Breast epithelium (tissue), 4 donors: ENCODE results near the gene RPL26. TPM values are rescaled to one million over a fixed set of nuclear protein-coding genes. Genes with fewer than 3 reads are reported as not detected.
"Not testable (repeated sequence)": the region's sequence is repeated elsewhere in the genome, so short reads cannot be mapped to it uniquely, and the experiment has no call there.

Source experiments
- DNase-seq, 2 donors: peaks; one replicate each; pipeline ENCODE4 v3.0.0-alpha.2; 2019; ENCODE audit warnings: low spot score in 2 of 2
- H3K27ac ChIP-seq, 2 donors: fragments of 200-600 bp; sonication (generic) in 1 of 2; one replicate each; pipeline ENCODE4 v1.5.1; 2016 to 2019; ENCODE audit warnings: mild to moderate bottlenecking in 1 of 2
- H3K27me3 ChIP-seq, 2 donors: fragments of 200-600 bp; sonication (generic) in 1 of 2; one replicate each; pipeline versions ENCODE4 v1.5.1 to v1.6.0; 2017 to 2019; ENCODE audit warnings: control low read depth in 1 of 2, mild to moderate bottlenecking in 1 of 2
- H3K36me3 ChIP-seq: fragments of 200-600 bp; one replicate; pipeline ENCODE4 v1.5.1; 2019
- H3K4me1 ChIP-seq, 2 donors: fragments of 200-600 bp; sonication (generic); one replicate each; pipeline ENCODE4 v1.5.1; 2016 to 2019; ENCODE audit warnings: control low read depth in 1 of 2
- H3K4me3 ChIP-seq, 3 donors: fragments of 200-600 bp; sonication (generic); 1 replicate in 2 of 3; 2 replicates in 1 of 3; pipeline ENCODE4 v1.5.1; 2016 to 2019; ENCODE audit warnings: mild to moderate bottlenecking in 3 of 3, moderate library complexity in 2 of 3
- H3K9me3 ChIP-seq, 2 donors: fragments of 200-600 bp; sonication (generic) in 1 of 2; one replicate each; pipeline ENCODE4 v1.5.1; 2016 to 2019; ENCODE audit warnings: control low read depth in 1 of 2
- POLR2A ChIP-seq: fragments of 450-650 bp; IDR thresholded peaks from one replicate; pipeline ENCODE4 v1.6.1; 2016; ENCODE audit warnings: antibody characterized with exemption, mild to moderate bottlenecking, moderate library complexity
- POLR2AphosphoS5 ChIP-seq, 3 donors: sonication (generic); formaldehyde crosslinking; IDR thresholded peaks; one replicate each; pipeline ENCODE4 v1.6.1; 2017; ENCODE audit warnings: antibody characterized with exemption in 3 of 3
- intact Hi-C: fragments of 100-400 bp; cut with DNase I; formaldehyde crosslinking; loops from one replicate; pipeline ENCODE4 v1.15.1; 2023; ENCODE audit warnings: low total_unique reads
- total RNA-seq, 3 donors: library from RNA; depleted of rRNA; stranded (reverse); fragments of >200 nt; gene quantifications; one replicate each; pipeline ENCODE4 v1.1.0, GENCODE V29; 2016
- TF ChIP-seq, protein P1 (sequence below), 3 donors: fragments of 450-650 bp; IDR thresholded peaks; one replicate each; pipeline ENCODE4 v1.5.1; 2016 to 2017; ENCODE audit warnings: antibody characterized with exemption in 3 of 3, mild to moderate bottlenecking in 3 of 3, moderate library complexity in 3 of 3

RPL26 gene
- total RNA-seq, 3 donors from 2014 or later, result 3,666 to 5,219 (median 4,419) TPM

DNA sequence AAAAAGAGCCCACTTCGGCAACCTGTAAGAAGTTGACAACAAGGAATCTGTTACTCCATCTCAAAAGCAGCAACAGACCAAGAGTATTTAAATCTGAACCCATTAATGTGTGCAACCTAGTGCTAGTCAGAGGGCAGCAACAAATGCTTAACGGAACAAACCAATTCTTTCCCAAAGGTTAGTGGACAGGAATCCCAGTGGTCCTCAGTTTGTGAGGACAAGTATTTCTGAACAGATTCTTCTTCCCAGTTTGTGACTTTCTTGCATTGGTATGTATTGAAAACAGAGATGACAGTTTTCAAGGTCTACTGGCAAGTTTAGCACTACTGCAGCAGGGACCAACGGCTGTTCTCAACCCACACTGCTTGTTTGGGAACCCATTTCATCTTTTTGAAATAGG, 2.9 kb downstream of the RPL26 start:
- no peaks in the 10 kb centered on the region for H3K36me3 ChIP-seq
- DNase-seq, result no peak

DNA sequence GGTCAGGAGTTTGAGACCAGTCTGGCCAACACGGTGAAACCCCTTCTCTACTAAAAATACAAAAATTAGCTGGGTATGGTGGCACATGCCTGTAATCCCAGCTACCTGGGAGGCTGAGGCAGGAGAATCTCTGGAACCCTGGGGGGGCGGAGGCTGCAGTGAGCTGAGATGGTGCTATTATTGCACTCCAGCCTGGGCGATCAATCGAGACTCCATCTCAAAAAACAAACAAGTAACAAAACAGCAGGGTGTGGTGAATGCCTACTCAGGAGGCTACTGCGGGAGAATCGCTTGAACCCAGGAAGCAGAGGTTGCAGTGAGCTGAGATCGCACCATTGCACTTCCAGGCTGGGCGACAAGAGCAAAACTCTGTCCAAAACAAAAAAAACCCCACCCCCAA, 4.9 kb downstream of the RPL26 start:
- DNase-seq, H3K36me3 ChIP-seq, intact Hi-C loops, H3K27me3 ChIP-seq, H3K9me3 ChIP-seq, H3K4me3 ChIP-seq, H3K27ac ChIP-seq: not testable (repeated sequence)
- H3K4me1 ChIP-seq, result peaks cover 4 to 10% of the 10 kb centered on the region in 2 donors

More for the DNA sequence above, 2.9 kb downstream of the RPL26 start:
- no peaks in the 10 kb centered on the region for H3K27me3 ChIP-seq
- peak overlapping the region in 1 of 3 donors; percentile 97 for H3K4me3 ChIP-seq
- intact Hi-C loops, result no loop called here
- H3K27ac ChIP-seq, result peak overlapping the region in 1 of 2 donors; percentile 40
- H3K9me3 ChIP-seq, result no peaks in the 10 kb centered on the region
- no peak for TF ChIP-seq POLR2AphosphoS5 (IDR thresholded peaks at IDR 0.05)
- no peak for TF ChIP-seq POLR2A
- TF ChIP-seq, protein P1, sequence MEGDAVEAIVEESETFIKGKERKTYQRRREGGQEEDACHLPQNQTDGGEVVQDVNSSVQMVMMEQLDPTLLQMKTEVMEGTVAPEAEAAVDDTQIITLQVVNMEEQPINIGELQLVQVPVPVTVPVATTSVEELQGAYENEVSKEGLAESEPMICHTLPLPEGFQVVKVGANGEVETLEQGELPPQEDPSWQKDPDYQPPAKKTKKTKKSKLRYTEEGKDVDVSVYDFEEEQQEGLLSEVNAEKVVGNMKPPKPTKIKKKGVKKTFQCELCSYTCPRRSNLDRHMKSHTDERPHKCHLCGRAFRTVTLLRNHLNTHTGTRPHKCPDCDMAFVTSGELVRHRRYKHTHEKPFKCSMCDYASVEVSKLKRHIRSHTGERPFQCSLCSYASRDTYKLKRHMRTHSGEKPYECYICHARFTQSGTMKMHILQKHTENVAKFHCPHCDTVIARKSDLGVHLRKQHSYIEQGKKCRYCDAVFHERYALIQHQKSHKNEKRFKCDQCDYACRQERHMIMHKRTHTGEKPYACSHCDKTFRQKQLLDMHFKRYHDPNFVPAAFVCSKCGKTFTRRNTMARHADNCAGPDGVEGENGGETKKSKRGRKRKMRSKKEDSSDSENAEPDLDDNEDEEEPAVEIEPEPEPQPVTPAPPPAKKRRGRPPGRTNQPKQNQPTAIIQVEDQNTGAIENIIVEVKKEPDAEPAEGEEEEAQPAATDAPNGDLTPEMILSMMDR (IDR thresholded peaks at IDR 0.05), result no peak
- H3K4me1 ChIP-seq, result peaks cover 4 to 15% of the 10 kb centered on the region in 2 donors

GRCh38 chr17:8377422-8377821, 5.6 kb downstream of the RPL26 start:
- Histone ChIP-seq H3K36me3 (no peaks in the 10 kb centered on the region), H3K9me3 (no peaks in the 10 kb centered on the region), H3K4me1 (peaks cover 4 to 10% of the 10 kb centered on the region in 2 donors), H3K4me3 (no peak overlapping the region), H3K27ac (no peak overlapping the region), H3K27me3 (no peaks in the 10 kb centered on the region)
- intact Hi-C loops, result no loop called here
- TF ChIP-seq POLR2AphosphoS5 (IDR thresholded peaks at IDR 0.05) (no peak), POLR2A (no peak)
- TF ChIP-seq, protein P1 (IDR thresholded peaks at IDR 0.05), result no peak
- DNase-seq, result no peak

- no peaks in the 10 kb centered on the region for H3K27me3 ChIP-seq
- H3K9me3 ChIP-seq, result no peaks in the 10 kb centered on the region
- DNase-seq, result peak; percentile 79 to 92
- peaks cover 2 to 10% of the 10 kb centered on the region in 2 donors for H3K4me1 ChIP-seq
- H3K27ac ChIP-seq, result peak within 1 kb of the TSS; percentile 82 to 93
- peak within 1 kb of the TSS; percentile 53 to 74 (median 71) for H3K4me3 ChIP-seq
- no peaks in the 10 kb centered on the region for H3K36me3 ChIP-seq
- intact Hi-C loops, result no loop called here
- TF ChIP-seq POLR2A (peak; percentile 78), POLR2AphosphoS5 (IDR thresholded peaks at IDR 0.05) (peak; percentile 73 to 88 (median 76))
- TF ChIP-seq, protein P1 (IDR thresholded peaks at IDR 0.05), result peak; percentile 44 to 49 (median 47)
Observed at GRCh38 chr17:8376271-8377067, 6.5 kb downstream of the RPL26 start, which contains the start of gene KRABD2. TSS of gene KRABD2 (minus strand) at chr17:8376704.

DNA sequence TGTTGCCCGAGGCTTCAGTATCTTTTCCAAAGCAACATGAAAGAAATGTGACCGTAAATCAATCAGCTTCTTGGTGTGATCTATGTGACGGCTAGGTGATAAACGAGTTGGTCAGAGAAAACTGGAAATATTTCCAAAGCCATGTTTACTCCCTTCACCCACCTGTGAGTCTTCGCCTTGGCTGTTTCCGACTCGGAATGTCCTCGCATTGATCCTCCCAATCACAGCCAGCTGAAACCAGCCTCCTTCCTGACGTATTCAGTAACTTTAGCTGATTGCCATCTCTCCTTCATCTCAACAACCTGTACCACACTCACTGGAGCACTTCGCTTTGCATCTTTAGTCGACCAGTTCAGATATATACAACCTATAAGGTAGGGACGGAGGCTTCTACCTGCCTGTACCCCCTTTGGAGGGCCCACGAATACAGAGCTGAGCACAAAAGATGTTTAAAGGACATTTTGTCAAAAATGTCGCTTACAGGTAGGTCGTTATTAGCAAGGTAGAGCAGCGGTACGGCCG, 7.2 kb downstream of the RPL26 start:
- Histone ChIP-seq H3K4me3 (peak overlapping the region; percentile 53 to 74 (median 71)), H3K4me1 (peaks cover 0 to 9% of the 10 kb centered on the region in 2 donors), H3K27ac (peak overlapping the region; percentile 82 to 93), H3K36me3 (no peaks in the 10 kb centered on the region), H3K27me3 (no peaks in the 10 kb centered on the region), H3K9me3 (no peaks in the 10 kb centered on the region)
- intact Hi-C loops, result no loop called here
- TF ChIP-seq, protein P1 (IDR thresholded peaks at IDR 0.05), result no peak
- no peak for TF ChIP-seq POLR2AphosphoS5 (IDR thresholded peaks at IDR 0.05)
- no peak for DNase-seq

- DNase-seq, H3K9me3 ChIP-seq, H3K27ac ChIP-seq, H3K4me1 ChIP-seq, H3K4me3 ChIP-seq, H3K27me3 ChIP-seq, intact Hi-C loops, H3K36me3 ChIP-seq: not testable (repeated sequence)
Observed at GRCh38 chr17:8373856-8374255, 9.1 kb downstream of the RPL26 start.
